Mesenchymal stem cell (in vitro differentiated cells and primary cell): Measurements from ENCODE around the gene NGF.

Experiments used
- DNase-seq: peaks from one replicate; pipeline ENCODE4 v3.0.0-alpha.2; 2013
- H2AFZ ChIP-seq: one replicate; pipeline ENCODE4 v1.6.1; 2013; ENCODE audit warnings: low read depth, mild to moderate bottlenecking, control low read depth, inconsistent platforms, low read length, moderate library complexity
- H2AK5ac ChIP-seq: 2 replicates; pipeline ENCODE4 v1.6.1; 2013; ENCODE audit warnings: low read length, moderate library complexity, mild to moderate bottlenecking, inconsistent platforms; ENCODE audit not compliant: severe bottlenecking
- H2BK120ac ChIP-seq: one replicate; pipeline ENCODE4 v1.6.1; 2013; ENCODE audit warnings: low read depth, mild to moderate bottlenecking, inconsistent platforms, low read length, moderate library complexity
- H2BK12ac ChIP-seq, 2 experiments: one replicate each; pipeline ENCODE4 v1.6.1; 2013; ENCODE audit warnings: inconsistent platforms in 2 of 2, low read length in 2 of 2, mild to moderate bottlenecking in 2 of 2, moderate library complexity in 2 of 2, control low read depth in 1 of 2
- H2BK15ac ChIP-seq: one replicate; pipeline ENCODE4 v1.6.1; 2013; ENCODE audit warnings: mild to moderate bottlenecking, low read depth, inconsistent platforms; ENCODE audit not compliant: poor library complexity, severe bottlenecking
- H2BK5ac ChIP-seq: 2 replicates; pipeline ENCODE4 v1.6.1; 2013; ENCODE audit warnings: low read depth, mild to moderate bottlenecking, low read length, control low read depth, inconsistent platforms; ENCODE audit not compliant: poor library complexity, severe bottlenecking
- H3K14ac ChIP-seq, 2 experiments: one replicate each; pipeline ENCODE4 v1.6.1; 2013; ENCODE audit warnings: inconsistent platforms in 2 of 2, low read length in 2 of 2, control low read depth in 1 of 2, mild to moderate bottlenecking in 1 of 2, moderate library complexity in 1 of 2
- H3K18ac ChIP-seq, 2 experiments: one replicate each; pipeline ENCODE4 v1.6.1; 2013; ENCODE audit warnings: inconsistent platforms in 2 of 2, low read length in 2 of 2, control low read depth in 1 of 2, low read depth in 1 of 2, mild to moderate bottlenecking in 1 of 2
- H3K23ac ChIP-seq, 2 experiments: one replicate each; pipeline ENCODE4 v1.6.1; 2013; ENCODE audit warnings: inconsistent platforms in 2 of 2, low read length in 2 of 2, mild to moderate bottlenecking in 2 of 2, moderate library complexity in 2 of 2, control low read depth in 1 of 2
- H3K27ac ChIP-seq: 2 replicates; pipeline ENCODE4 v1.5.1; 2013; ENCODE audit warnings: mild to moderate bottlenecking, moderate library complexity, low read length, control low read depth, inconsistent platforms; ENCODE audit not compliant: poor library complexity, severe bottlenecking
- H3K27me3 ChIP-seq, 2 experiments: 2 replicates each; pipeline versions ENCODE4 v1.6.1 to v1.7.0; 2013; ENCODE audit warnings: low read length in 2 of 2, mild to moderate bottlenecking in 2 of 2, moderate library complexity in 2 of 2, control low read depth in 1 of 2, inconsistent platforms in 1 of 2; ENCODE audit not compliant: control insufficient read depth in 1 of 2, insufficient read depth in 1 of 2
- H3K36me3 ChIP-seq, 2 experiments: 2 replicates each; pipeline versions ENCODE4 v1.6.1 to v1.7.0; 2013; ENCODE audit warnings: low read length in 2 of 2, control low read depth in 1 of 2, inconsistent platforms in 1 of 2, low read depth in 1 of 2, mild to moderate bottlenecking in 1 of 2; ENCODE audit not compliant: insufficient read depth in 2 of 2, control insufficient read depth in 1 of 2
- H3K4ac ChIP-seq, 2 experiments: one replicate each; pipeline ENCODE4 v1.6.1; 2013; ENCODE audit warnings: inconsistent platforms in 2 of 2, low read length in 2 of 2, mild to moderate bottlenecking in 2 of 2, moderate library complexity in 2 of 2, control low read depth in 1 of 2, low read depth in 1 of 2
- H3K4me1 ChIP-seq: 2 replicates; pipeline ENCODE4 v1.6.1; 2013; ENCODE audit warnings: low read depth, low read length, control low read depth; ENCODE audit not compliant: control insufficient read depth, insufficient read depth
- H3K4me2 ChIP-seq: 2 replicates; pipeline ENCODE4 v1.6.1; 2013; ENCODE audit warnings: low read length, mild to moderate bottlenecking, inconsistent platforms; ENCODE audit not compliant: poor library complexity, severe bottlenecking
- H3K4me3 ChIP-seq, 2 experiments: 2 replicates each; pipeline versions ENCODE4 v1.5.1 to v1.7.0; 2013; ENCODE audit warnings: low read length in 2 of 2, mild to moderate bottlenecking in 2 of 2, control low read depth in 1 of 2, low read depth in 1 of 2; ENCODE audit not compliant: insufficient read depth in 1 of 2
- H3K79me1 ChIP-seq: replicated peaks from 2 replicates; pipeline ENCODE4 v1.6.1; 2013; ENCODE audit warnings: mild to moderate bottlenecking, control low read depth, low read length, inconsistent platforms; ENCODE audit not compliant: poor library complexity, severe bottlenecking
- H3K9ac ChIP-seq: 2 replicates; pipeline ENCODE4 v1.7.0; 2013; ENCODE audit warnings: mild to moderate bottlenecking, low read length, moderate library complexity
- H3K9me3 ChIP-seq: 2 replicates; pipeline ENCODE4 v1.7.0; 2013; ENCODE audit warnings: mild to moderate bottlenecking, low read length; ENCODE audit not compliant: control insufficient read depth
- H4K8ac ChIP-seq: one replicate; pipeline ENCODE4 v1.6.1; 2013; ENCODE audit warnings: inconsistent platforms, mild to moderate bottlenecking, low read length, moderate library complexity
- H4K91ac ChIP-seq: one replicate; pipeline ENCODE4 v1.6.1; 2013; ENCODE audit warnings: mild to moderate bottlenecking, low read length, inconsistent platforms
- WGBS: methylation state at CpG from one replicate; pipeline ENCODE4 v1.1.7; 2013; ENCODE audit warnings: mixed read lengths; 5-methylcytosine and 5-hydroxymethylcytosine counted together

The NGF gene

DNA sequence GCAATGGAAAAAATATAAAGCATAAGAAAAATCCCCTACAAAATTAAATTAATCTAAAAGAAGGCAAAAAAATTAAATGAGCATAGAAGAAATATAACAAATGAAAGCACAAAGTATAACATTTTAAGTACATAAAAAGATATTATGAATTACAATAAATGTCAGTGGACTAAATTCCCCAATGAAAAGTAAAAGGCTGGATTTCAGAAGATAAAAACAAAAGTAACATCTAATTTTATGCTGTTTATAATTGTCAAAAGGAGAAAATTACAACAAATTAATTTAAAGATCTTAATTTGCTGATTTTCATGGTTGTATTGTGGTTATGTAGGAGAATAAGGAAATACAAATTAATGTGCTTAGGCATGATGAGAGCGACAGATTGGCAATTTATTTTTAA is 92.8 kb downstream of the NGF start:
- H3K18ac ChIP-seq = no peak overlapping the region
- DNase-seq = no peak
- no peak overlapping the region for H3K4ac ChIP-seq
- no peak overlapping the region for H3K14ac ChIP-seq
- H3K9ac ChIP-seq = no peak overlapping the region
- no peak overlapping the region for H3K27ac ChIP-seq
- H3K79me1 ChIP-seq = no peaks in the 10 kb centered on the region
- no peak overlapping the region for H3K4me3 ChIP-seq
- H2BK12ac ChIP-seq = no peak overlapping the region
- H4K91ac ChIP-seq = no peak overlapping the region
- no peak overlapping the region for H2AFZ ChIP-seq
- WGBS = no CpG with 5 or more reads among the region's 1 CpG
- no peak overlapping the region for H2BK5ac ChIP-seq
- H3K36me3 ChIP-seq = no peaks in the 10 kb centered on the region
- no peak overlapping the region for H4K8ac ChIP-seq
- H3K4me2 ChIP-seq = no peak overlapping the region
- peaks cover 55% of the 10 kb centered on the region for H3K9me3 ChIP-seq
- H3K23ac ChIP-seq = no peak overlapping the region
- no peak overlapping the region for H2BK120ac ChIP-seq
- no peak overlapping the region for H2BK15ac ChIP-seq
- H3K27me3 ChIP-seq = no peaks in the 10 kb centered on the region
- no peak overlapping the region for H2AK5ac ChIP-seq
- H3K4me1 ChIP-seq = no peaks in the 10 kb centered on the region

DNA sequence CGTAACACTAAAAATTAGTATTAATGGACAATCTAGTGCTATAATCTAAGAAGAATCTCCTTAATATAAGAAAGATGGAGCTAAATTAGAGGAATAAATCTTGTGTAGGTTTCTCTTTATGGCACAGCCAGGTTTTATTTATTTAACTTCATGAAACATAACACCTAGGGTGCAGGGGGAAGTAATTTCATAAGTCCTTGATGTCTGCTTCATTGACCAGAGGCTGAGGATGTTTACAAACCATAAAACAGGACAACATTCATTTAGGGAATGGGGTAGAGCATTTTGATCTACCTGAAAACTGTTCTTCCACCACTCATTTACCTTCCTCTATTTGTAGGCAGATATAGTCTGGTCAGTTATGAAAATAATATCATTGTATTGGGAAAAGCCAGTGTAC is 95.5 kb downstream of the NGF start:
- no peak overlapping the region for H2AK5ac ChIP-seq
- H3K23ac ChIP-seq = no peak overlapping the region
- H3K4me2 ChIP-seq = no peak overlapping the region
- no peak overlapping the region for H3K4ac ChIP-seq
- DNase-seq = no peak
- H3K4me3 ChIP-seq = no peak overlapping the region
- no peak overlapping the region for H2BK5ac ChIP-seq
- H3K36me3 ChIP-seq = no peaks in the 10 kb centered on the region
- no peak overlapping the region for H2BK12ac ChIP-seq
- peaks cover 32% of the 10 kb centered on the region for H3K9me3 ChIP-seq
- no peaks in the 10 kb centered on the region for H3K27me3 ChIP-seq
- no peak overlapping the region for H4K91ac ChIP-seq
- H2AFZ ChIP-seq = no peak overlapping the region
- no peak overlapping the region for H3K27ac ChIP-seq
- H3K4me1 ChIP-seq = peaks cover 4% of the 10 kb centered on the region
- H3K79me1 ChIP-seq = no peaks in the 10 kb centered on the region
- no peak overlapping the region for H2BK15ac ChIP-seq
- H3K14ac ChIP-seq = no peak overlapping the region
- no CpG with 5 or more reads among the region's 1 CpG for WGBS
- H2BK120ac ChIP-seq = no peak overlapping the region
- H3K9ac ChIP-seq = no peak overlapping the region
- H4K8ac ChIP-seq = no peak overlapping the region
- no peak overlapping the region for H3K18ac ChIP-seq

DNA sequence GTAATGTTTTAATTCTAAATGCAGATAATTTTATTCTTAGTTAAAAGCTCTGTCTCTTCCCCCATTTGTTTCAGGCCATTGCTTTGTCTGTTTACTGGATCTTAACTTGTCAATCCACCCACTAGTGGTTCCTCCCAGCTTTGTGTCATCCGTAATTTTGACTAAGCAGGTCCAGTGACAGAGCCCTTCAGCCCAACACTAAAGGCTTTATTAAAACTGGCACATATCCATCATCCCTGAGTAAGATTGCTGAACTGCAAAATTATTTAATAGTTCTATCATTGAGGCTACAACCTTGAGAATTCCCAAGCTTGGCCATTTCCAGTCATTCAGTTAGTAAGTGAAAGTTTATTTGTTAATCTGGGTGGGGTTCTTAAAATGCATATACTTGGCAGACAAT is 96.7 kb downstream of the NGF start:
- Histone ChIP-seq H3K4me2 (no peak overlapping the region), H3K23ac (no peak overlapping the region), H2BK120ac (no peak overlapping the region), H3K18ac (no peak overlapping the region), H4K8ac (no peak overlapping the region), H2BK15ac (no peak overlapping the region), H4K91ac (no peak overlapping the region), H3K27ac (no peak overlapping the region), H2AFZ (no peak overlapping the region), H3K4me1 (peaks cover 4% of the 10 kb centered on the region), H3K9ac (no peak overlapping the region), H3K9me3 (peaks cover 27% of the 10 kb centered on the region), H3K79me1 (no peaks in the 10 kb centered on the region), H3K4me3 (no peak overlapping the region), H2AK5ac (no peak overlapping the region), H3K27me3 (no peaks in the 10 kb centered on the region), H3K4ac (no peak overlapping the region), H2BK5ac (no peak overlapping the region), H2BK12ac (no peak overlapping the region), H3K14ac (no peak overlapping the region), H3K36me3 (no peaks in the 10 kb centered on the region)
- WGBS = 100% methylated on average over 1 of the region's 1 CpG
- no peak for DNase-seq

DNA sequence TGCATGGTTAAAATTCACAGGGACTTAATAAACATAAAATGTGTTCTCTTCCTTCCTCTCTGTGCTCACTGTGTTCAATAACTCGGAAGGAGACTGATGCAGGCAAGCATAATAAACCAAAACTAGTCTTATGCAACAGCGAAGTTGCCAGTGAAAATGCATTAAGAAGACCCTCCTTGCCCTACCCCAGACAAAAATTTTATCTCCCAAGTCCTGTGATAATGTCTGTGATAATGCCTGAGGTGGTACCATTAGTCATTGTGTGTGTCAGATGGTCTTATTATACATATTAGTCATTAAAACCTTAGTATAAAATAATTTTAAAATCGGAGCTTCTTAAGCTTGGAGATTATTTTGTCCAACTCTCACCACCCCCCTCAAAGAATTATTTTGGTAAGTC is 97.8 kb downstream of the NGF start:
- no peaks in the 10 kb centered on the region for H3K36me3 ChIP-seq
- H2AK5ac ChIP-seq = no peak overlapping the region
- 90% methylated on average over 2 of the region's 3 CpGs for WGBS
- H3K79me1 ChIP-seq = no peaks in the 10 kb centered on the region
- no peak overlapping the region for H3K4ac ChIP-seq
- H3K27ac ChIP-seq = no peak overlapping the region
- H3K4me2 ChIP-seq = no peak overlapping the region
- H4K8ac ChIP-seq = no peak overlapping the region
- no peak overlapping the region for H3K23ac ChIP-seq
- H2AFZ ChIP-seq = no peak overlapping the region
- peak overlapping the region; percentile 50 for H3K9ac ChIP-seq
- H2BK120ac ChIP-seq = no peak overlapping the region
- peak overlapping the region in 1 of 2 experiments; percentile 45 for H3K4me3 ChIP-seq
- H3K18ac ChIP-seq = no peak overlapping the region
- no peak overlapping the region for H4K91ac ChIP-seq
- no peak overlapping the region for H2BK15ac ChIP-seq
- peaks cover 18% of the 10 kb centered on the region for H3K9me3 ChIP-seq
- peaks cover 4% of the 10 kb centered on the region for H3K4me1 ChIP-seq
- no peak overlapping the region for H3K14ac ChIP-seq
- no peak overlapping the region for H2BK12ac ChIP-seq
- no peak overlapping the region for H2BK5ac ChIP-seq
- no peak for DNase-seq
- no peaks in the 10 kb centered on the region for H3K27me3 ChIP-seq
